Measurements from ENCODE around the gene CANX. TPM values are rescaled to one million over a fixed set of nuclear protein-coding genes. Genes with fewer than 3 reads are reported as not detected.

The CANX gene
- total and polyA plus RNA-seq, 2 of the 13 experiments (the other 11 are each of a cell fraction or from before 2014, with no cell fraction given), result 477 to 680 TPM

DNA sequence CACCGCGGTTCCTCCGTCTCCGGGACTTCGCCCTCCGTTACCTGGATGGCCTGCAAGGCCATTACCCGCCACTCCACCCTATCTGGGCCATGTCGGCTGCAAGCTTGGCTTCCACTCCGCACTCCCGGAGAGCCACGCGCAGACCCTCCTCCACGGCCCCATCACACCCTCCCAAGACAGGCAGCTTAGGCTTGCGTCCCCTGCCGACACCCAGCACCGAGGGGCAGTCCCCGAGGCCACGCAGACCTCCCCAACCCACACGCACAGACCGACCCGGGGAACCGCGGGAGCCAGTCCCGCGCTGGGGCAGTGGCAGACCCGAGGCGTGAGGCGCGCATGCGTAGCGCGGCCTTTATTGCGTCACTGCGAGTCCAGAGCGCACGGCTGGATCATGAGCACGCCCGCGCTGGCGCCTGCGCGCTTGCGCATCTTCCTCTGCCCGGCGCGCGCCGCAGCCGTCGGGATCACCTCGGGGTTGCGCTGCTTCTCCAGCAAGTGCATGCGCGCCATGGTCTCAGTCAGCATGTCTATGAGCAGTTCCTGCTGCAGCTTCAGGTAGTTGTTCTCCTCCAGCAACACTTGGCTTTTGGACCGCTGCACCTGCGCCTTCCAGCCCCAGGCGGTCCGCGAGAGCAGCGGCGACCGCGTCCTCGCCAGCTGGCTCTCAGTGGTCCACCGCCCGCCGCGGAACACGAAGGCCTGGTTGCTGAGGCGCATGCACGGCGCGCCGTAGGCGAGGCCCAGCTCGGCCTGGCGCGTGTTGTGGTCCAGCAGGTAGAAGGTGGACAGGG lies 20.3 kb upstream of the CANX start (continued):
- TF ChIP-seq, protein P1, sequence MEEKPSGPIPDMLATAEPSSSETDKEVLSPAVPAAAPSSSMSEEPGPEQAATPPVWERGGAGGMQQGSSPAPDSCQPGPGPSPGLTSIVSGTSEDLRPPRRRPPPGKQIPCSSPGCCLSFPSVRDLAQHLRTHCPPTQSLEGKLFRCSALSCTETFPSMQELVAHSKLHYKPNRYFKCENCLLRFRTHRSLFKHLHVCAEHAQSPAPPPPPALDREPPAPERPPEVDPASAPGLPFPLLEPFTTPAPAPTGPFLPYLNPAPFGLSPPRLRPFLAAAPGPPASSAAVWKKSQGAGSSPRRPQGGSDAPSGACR (CRISPR knock-in tag; IDR thresholded peaks at IDR 0.05), result peak; percentile 95
- TF ChIP-seq ZSCAN21 (CRISPR knock-in tag; IDR thresholded peaks at IDR 0.05; ENCODE audit: borderline replicate concordance) (peak; percentile 89; the same call in 1 of the 2 replicates), MIER2 (CRISPR knock-in tag; IDR thresholded peaks at IDR 0.05) (peak; percentile 48; the same call in 1 of the 2 replicates), SOX13 (IDR thresholded peaks at IDR 0.05) (no peak), SOX13 (CRISPR knock-in tag; conservative IDR thresholded peaks at IDR 0.05 in 1 of 2, IDR thresholded peaks at IDR 0.05 in 1 of 2) (peak in 1 of 2 experiments; percentile 39; a peak in 2 of 4 replicates), POLR2AphosphoS5 (IDR thresholded peaks at IDR 0.05; ENCODE audit: low read depth, low read length) (peak; percentile 99), ZNF614 (CRISPR knock-in tag; IDR thresholded peaks at IDR 0.05; ENCODE audit: borderline replicate concordance) (peak; percentile 58; the same call in 1 of the 2 replicates), CBX2 (IDR thresholded peaks at IDR 0.05; ENCODE audit: low read depth, low read length) (no peak), CBX2 (CRISPR knock-in tag; IDR thresholded peaks at IDR 0.05; ENCODE audit: low read depth) (no peak), HNF4G (IDR thresholded peaks at IDR 0.05; ENCODE audit: borderline replicate concordance, low read depth, low read length) (peak; percentile 39; the same call in 1 of the 2 replicates), HNF4G (CRISPR knock-in tag; IDR thresholded peaks at IDR 0.05; ENCODE audit: borderline replicate concordance, low read depth) (peak; percentile 82), SAP130 (CRISPR knock-in tag; IDR thresholded peaks at IDR 0.05; ENCODE audit: low read depth) (peak; percentile 88), SP140L (CRISPR knock-in tag; IDR thresholded peaks at IDR 0.05; ENCODE audit: borderline replicate concordance) (no peak), ZNF331 (CRISPR knock-in tag; IDR thresholded peaks at IDR 0.05) (peak; percentile 55; the same call in 1 of the 2 replicates), FOXM1 (CRISPR knock-in tag; IDR thresholded peaks at IDR 0.05) (0 out of 2 replicates have a peak, but pooled peaks have one; percentile 20), SP1 (IDR thresholded peaks at IDR 0.05) (no peak), SP1 (CRISPR knock-in tag; IDR thresholded peaks at IDR 0.05) (no peak; the same call in 1 of the 2 replicates)
- TF ChIP-seq, protein P2, sequence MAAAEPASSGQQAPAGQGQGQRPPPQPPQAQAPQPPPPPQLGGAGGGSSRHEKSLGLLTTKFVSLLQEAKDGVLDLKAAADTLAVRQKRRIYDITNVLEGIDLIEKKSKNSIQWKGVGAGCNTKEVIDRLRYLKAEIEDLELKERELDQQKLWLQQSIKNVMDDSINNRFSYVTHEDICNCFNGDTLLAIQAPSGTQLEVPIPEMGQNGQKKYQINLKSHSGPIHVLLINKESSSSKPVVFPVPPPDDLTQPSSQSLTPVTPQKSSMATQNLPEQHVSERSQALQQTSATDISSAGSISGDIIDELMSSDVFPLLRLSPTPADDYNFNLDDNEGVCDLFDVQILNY (CRISPR knock-in tag; conservative IDR thresholded peaks at IDR 0.05), result no peak
- TF ChIP-seq, protein P3, sequence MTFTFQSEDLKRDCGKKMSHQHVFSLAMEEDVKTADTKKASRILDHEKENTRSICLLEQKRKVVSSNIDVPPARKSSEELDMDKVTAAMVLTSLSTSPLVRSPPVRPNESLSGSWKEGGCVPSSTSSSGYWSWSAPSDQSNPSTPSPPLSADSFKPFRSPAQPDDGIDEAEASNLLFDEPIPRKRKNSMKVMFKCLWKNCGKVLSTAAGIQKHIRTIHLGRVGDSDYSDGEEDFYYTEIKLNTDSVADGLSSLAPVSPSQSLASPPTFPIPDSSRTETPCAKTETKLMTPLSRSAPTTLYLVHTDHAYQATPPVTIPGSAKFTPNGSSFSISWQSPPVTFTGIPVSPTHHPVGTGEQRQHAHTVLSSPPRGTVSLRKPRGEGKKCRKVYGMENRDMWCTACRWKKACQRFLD (CRISPR knock-in tag; IDR thresholded peaks at IDR 0.05; ENCODE audit: borderline replicate concordance), result peak; percentile 92
- TF ChIP-seq, protein P4, sequence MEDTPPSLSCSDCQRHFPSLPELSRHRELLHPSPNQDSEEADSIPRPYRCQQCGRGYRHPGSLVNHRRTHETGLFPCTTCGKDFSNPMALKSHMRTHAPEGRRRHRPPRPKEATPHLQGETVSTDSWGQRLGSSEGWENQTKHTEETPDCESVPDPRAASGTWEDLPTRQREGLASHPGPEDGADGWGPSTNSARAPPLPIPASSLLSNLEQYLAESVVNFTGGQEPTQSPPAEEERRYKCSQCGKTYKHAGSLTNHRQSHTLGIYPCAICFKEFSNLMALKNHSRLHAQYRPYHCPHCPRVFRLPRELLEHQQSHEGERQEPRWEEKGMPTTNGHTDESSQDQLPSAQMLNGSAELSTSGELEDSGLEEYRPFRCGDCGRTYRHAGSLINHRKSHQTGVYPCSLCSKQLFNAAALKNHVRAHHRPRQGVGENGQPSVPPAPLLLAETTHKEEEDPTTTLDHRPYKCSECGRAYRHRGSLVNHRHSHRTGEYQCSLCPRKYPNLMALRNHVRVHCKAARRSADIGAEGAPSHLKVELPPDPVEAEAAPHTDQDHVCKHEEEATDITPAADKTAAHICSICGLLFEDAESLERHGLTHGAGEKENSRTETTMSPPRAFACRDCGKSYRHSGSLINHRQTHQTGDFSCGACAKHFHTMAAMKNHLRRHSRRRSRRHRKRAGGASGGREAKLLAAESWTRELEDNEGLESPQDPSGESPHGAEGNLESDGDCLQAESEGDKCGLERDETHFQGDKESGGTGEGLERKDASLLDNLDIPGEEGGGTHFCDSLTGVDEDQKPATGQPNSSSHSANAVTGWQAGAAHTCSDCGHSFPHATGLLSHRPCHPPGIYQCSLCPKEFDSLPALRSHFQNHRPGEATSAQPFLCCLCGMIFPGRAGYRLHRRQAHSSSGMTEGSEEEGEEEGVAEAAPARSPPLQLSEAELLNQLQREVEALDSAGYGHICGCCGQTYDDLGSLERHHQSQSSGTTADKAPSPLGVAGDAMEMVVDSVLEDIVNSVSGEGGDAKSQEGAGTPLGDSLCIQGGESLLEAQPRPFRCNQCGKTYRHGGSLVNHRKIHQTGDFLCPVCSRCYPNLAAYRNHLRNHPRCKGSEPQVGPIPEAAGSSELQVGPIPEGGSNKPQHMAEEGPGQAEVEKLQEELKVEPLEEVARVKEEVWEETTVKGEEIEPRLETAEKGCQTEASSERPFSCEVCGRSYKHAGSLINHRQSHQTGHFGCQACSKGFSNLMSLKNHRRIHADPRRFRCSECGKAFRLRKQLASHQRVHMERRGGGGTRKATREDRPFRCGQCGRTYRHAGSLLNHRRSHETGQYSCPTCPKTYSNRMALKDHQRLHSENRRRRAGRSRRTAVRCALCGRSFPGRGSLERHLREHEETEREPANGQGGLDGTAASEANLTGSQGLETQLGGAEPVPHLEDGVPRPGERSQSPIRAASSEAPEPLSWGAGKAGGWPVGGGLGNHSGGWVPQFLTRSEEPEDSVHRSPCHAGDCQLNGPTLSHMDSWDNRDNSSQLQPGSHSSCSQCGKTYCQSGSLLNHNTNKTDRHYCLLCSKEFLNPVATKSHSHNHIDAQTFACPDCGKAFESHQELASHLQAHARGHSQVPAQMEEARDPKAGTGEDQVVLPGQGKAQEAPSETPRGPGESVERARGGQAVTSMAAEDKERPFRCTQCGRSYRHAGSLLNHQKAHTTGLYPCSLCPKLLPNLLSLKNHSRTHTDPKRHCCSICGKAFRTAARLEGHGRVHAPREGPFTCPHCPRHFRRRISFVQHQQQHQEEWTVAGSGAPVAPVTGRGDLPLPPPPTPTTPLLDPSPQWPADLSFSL (CRISPR knock-in tag; IDR thresholded peaks at IDR 0.05), result no peak

Data from HepG2 (cell line).